HG02884 (cell line): ENCODE data around the gene RCAN2.
"Not testable (repeated sequence)": the region's sequence is repeated elsewhere in the genome, so short reads cannot be mapped to it uniquely, and the experiment has no call there.

Experiments used
- ATAC-seq: cut with Tn5 transposase; IDR thresholded peaks from one replicate; pipeline ENCODE4 v1.9.1; 2021; ENCODE audit warnings: mild to moderate bottlenecking, moderate library complexity; ENCODE audit not compliant: unreplicated experiment

RCAN2 gene

DNA sequence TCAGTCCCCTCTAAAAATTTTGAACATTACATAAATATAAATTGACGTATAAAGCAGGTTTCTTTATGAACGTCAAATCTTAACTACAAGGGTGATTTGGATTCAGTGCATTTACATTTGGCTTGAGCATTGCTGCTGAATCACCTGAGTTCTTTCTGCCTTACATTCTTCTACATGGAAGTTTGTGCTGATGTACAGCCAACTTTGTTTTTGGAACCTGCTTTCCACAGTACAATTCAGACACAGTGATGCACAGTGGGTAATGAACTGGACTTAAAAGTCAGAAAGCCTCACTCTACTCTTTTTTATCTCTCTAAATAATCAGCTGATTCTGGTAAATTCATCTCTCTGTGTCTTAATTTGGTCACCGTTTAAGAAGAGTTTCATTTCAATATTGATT lies 47.6 kb downstream of the RCAN2 start:
- ATAC-seq = no peak

DNA sequence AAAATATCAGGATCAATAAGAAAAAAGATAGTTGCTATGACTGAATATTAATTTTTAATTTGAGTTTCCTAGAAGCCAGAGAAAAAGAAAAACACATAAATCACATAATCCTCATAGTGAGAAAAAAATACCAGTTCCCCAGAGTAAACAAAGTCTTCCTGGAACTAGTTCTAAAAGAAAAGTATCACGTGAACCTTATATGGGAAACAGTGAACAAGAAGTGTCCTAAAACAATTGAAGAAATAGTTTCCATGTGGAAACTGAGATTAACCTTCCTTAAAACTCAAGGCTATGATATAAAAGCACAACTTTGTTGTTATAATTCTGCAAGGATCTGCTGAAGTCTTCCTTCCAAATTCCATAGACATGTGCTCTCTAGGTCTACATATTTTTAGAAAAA lies 50.6 kb downstream of the RCAN2 start:
- no peak for ATAC-seq

DNA sequence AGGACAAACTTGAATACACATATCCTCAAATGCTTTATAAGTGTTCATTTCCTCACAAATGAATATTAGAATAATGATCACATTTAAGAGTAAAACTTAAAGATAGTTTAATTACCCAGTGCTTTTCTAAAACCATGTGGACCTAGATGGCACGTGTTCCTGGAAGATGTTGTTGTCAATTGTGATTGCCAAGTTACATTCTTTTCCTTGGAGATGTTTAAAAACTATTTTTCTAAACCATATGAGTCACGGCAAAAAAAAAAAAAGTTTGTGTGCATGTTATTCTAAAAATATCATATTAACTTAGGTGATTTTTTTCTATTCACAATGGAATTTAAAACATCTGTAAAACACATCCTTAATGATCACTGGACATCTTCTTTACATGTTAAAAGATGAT lies 51.1 kb downstream of the RCAN2 start:
- ATAC-seq = no peak

DNA sequence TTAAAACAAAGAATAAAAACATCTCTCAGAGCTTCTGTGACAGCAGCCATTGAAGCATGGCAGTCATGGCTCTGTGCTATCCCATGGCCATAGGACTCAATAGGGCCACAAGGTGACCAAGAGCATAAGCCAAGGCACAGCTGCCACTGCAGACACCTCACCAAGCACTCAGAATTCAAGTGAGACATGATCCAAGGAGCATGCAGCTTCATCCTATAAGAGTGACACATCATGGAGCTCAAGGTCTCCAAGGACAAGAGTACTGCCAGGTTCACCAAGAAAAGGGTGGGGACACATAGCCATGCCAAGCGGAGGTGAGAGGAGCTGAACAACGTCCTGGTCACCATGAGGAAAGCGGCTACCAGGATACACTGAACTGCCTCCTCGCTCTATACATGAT lies 53.0 kb downstream of the RCAN2 start:
- ATAC-seq = no peak

DNA sequence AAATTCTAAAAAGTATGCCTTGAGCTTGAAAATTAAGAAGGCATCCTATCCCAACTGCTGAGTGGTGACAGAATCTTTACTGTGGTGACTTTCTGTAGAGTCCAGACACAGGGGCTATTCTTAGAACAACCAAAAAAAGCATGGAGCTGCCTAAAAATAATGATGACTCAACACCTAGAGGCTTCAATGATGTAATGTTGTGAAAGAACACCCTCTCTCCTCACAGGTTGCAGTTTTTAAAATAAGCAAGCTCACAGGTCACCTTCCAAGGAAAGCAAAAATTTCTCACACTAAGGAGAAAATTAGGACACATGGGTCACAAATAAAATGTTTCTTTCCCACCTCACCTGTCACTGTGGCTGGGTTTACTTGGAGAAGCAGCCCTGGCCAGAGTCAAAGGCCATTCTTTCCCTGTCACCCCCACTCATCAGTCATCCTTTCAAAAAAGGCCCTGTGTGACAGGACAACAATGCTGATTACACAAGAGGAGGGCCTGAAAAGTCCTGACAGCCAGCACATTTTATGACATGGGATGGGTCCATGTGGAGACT lies 53.5 kb downstream of the RCAN2 start:
- no peak for ATAC-seq

DNA sequence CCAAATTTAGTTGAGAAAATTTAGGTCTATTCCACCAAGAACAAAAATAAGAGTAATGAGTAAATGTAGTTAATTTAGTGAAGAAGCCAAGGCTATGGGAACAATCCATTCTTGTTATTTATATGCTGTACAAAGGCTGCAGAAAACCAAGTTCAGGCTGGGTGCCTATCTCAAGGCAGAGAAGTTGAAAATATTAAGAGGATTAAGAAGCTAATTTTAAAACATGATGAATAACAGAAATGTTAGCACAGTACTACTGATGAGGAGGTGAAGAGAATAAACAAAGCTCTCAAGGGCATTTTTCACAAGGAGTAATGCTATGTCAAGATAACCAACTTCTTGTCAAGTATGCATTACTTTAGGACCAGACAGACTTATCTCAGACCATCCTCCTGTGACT lies 68.6 kb downstream of the RCAN2 start:
- no peak for ATAC-seq

DNA sequence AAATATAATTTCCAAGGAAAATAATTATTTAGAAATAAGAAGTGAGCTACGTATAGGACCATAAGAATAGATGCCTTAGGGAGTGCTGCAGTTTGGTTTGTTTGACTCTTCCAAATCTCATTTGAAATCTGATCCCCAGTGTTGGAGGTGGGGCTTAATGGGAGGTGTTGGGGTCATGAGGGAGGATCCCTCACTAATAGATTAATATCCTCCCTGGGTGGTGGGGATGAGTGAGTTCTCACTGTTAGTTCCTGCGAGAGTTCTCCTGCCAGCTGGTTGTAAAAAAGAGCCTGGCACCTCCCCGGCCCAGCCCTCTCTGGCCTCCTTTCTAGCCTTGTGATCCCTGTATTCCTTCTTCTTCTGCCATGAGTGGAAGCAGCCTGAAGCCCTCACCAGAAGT lies 69.3 kb downstream of the RCAN2 start:
- ATAC-seq = no peak

DNA sequence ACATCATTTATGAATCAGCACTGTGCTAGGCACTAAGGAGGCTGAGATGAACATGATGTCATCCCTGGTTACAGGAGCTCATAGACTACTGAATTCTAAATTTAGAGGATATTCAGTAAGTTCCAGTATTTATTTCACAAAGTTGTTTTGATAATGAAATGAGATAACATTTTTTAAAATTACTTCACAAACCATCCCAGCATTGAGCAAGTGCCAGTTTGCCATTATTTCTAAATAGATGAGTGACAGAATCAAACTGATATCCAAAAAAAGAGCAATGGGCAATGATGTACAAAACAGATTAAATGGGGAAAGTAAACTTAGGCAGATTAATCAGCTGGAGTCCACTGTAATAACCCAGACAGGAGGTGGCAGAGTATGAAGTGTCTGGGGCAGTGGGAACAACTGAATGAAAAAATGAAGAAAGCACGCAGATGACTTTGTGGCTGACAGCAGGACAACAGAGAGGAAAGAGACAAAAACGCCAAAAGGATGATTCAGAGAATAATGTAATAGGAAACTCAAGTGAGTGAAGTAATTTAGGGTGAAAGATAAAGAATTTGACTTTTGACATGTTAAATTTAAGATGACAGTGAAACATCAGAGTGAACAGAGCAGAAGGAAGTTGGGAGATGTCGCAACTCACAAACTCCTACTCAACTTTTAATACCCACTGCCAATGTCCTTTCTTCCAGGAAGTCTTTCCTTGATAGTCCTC lies 70.2 kb downstream of the RCAN2 start:
- no peak for ATAC-seq

DNA sequence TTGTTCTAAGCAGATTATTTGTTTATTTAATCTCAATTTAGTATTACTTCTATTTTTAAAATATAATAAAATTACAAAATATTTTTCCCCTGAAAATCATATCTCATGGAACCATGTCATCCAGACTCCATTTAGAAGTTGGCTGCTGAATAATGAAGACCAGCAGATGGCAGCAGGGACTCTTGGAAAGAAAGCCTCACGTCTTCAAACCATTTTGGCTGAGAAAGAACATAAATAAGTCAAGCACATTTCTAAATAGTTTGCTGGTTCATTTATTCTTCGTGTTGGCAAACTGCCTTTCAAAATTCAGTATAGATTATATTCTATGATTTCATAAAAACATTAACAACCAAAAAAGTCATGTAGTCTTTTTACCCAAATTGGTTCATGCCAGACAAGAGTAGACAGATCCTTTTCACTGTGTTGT lies 71.7 kb downstream of the RCAN2 start:
- no peak for ATAC-seq

DNA sequence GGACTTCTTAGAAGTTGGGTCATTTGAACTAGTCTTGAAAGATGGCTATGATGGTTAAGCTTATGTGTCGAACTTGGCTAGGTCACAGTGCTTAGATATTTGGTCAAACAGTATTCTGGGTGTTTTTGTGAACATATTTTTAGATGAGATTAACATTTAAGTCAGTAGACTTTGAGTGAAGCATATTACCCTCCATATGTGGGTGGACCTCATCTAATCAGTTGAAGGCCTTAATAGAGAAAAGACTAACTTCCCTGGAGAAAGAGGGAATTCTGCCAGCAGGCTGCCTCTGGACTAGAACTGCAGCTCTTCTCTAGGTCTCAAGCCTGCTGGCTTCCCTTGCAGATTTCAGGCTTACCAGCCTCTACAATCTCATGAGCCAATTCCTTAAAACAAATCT lies 76.9 kb downstream of the RCAN2 start:
- ATAC-seq = no peak

DNA sequence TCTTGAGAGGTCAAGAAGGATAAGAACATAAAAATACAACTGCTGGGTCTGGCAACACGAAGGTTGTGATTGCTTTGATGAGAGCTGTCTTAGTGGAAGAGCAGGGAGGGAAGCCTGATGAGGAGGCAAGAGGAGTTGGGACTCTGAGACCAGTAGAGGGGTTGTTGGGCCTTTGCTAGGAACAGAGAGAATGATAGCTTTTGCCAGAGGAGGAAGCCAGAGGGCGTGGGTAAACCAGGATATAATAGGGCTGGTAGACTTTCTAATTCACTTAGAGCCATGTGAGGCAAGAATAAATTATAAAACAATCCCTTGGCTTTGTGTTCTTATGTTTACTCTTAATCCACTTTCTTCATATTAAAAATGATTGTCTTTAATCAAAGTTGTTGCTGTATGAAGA lies 78.6 kb downstream of the RCAN2 start:
- ATAC-seq = no peak

DNA sequence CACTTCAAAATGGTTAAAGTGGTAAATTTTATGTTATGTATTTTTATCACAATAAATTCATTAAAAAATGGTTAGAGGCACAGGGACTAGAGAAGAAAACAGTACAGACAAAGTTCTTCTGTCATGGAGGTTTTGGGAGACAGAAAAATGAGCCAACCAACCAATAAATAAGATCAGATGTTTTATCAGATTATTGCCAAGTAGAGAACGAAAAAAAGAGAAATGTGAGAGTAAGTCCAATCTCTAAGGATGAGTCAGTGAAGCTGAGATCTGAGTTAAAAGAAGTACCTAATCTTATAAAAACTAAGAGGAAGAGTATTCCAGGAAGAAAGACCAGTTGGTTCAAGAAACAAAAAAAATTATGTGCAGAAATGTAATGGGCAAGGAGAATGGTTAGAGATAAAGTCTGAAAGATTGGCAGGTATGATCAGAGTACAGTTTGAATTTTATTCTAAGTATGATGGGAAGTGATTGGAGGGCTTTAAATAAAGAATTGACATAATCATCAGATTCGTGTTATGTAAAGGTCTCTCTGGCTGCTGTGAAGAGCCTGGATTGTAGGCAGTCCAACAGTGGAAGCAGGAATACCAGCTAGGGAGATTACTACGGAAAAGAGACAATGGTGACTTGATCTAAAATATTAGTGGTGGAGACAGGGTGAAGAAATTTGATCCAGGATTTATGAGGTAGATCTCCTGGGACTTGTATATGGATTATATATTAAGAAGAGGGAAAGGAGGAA lies 79.6 kb downstream of the RCAN2 start:
- ATAC-seq = no peak

DNA sequence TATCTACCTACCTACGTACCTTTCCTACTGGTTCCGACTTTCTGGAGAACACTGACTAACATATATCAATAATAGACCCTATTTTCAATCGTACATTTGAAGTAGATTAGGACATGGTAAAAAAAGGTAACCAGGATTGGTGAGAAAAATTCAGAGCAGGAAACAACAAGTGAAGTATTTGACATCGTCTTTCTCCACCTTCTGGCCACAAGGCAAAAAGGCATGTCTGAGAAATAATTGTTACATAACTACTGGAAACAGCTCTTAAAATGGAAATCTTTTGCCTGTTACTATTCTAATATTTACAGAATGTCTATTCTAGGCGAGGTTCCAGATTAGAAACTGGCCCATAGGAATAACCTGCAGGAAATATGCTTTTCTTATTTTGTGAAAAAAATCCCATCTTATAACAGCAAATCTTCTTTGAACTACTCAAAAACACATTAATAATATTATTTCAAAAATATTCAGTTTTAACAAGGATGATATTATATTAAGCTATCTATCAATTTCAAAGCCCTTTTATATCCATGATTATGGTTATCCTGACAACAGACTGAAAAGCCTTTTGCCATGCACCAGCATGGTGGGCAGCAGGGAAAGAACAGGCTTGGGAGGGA lies 80.8 kb downstream of the RCAN2 start:
- ATAC-seq = no peak

DNA sequence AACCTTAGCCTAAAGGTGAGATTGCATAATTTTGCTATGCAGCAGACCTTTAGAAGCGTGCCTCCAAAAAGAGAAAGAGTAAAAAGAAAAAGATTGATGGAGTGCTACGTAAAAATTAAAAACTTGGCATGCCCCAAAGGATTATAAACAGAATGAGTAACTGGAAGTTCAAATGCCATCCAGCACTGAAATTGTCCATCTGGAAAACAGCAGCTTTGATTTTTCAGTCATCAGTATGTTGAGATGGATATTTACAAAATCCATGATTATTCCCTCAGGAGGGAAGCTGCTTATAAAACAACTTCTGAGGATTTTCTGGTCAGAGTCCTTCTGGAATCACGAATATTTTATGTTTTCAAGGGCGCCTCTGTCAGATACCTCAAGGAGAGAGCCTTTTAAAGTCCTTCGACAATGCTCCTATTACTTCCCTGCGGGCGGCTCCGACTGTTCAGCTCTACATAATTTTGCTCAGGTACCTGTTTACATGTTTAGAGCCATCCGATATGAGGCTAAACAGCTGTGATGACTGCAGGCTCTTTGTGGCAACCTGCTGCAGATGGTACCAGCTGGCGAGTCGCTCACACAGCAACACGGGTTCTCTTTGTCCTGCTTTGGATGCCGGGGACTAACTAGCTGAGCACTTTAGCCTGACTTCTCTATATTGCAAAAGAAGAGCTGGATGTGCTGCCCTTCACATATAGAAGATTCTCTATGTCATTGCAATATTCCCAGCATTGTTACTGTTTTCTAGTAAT lies 83.3 kb downstream of the RCAN2 start:
- ATAC-seq = no peak

DNA sequence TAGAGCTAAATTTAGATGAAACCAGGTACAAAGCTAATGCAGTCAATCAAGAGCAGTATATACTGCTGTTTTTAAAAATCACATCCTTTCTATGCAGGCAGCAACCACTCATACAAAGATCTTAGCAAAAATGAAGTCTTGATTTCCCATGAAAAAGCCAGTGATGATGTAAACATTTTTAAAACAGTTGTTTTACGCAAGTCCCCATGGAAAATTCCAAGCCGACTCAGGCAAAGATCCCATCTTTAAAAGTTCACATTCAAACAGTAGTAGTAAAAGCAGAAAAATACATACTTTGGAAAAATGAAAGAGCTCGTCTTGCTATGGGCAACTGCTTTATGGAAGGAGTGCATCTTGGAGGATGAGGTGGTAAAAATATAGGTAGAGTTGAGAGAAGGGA lies 84.0 kb downstream of the RCAN2 start:
- no peak for ATAC-seq

DNA sequence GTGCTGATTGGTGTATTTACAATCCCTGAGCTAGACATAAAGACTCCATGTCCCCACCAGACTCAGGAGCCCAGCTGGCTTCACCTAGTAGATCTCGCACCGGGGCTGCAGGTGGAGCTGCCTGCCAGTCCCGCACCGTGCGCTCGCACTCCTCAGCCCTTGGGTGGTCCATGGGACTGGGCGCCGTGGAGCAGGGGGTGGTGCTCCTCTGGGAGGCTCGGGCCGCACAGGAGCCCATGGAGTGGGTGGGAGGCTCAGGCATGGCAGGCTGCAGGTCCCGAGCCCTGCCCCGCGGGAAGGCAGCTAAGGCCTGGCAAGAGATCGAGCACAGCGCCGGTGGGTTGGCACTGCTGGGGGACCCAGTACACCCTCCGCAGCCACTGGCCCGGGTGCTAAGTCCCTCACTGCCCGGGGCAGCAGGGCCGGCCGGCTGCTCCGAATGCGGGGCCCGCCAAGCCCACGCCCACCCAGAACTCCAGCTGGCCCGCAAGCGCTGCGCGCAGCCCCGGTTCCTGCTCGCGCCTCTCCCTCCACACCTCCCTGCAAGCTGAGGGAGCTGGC lies 85.5 kb downstream of the RCAN2 start:
- ATAC-seq = not testable (repeated sequence)

DNA sequence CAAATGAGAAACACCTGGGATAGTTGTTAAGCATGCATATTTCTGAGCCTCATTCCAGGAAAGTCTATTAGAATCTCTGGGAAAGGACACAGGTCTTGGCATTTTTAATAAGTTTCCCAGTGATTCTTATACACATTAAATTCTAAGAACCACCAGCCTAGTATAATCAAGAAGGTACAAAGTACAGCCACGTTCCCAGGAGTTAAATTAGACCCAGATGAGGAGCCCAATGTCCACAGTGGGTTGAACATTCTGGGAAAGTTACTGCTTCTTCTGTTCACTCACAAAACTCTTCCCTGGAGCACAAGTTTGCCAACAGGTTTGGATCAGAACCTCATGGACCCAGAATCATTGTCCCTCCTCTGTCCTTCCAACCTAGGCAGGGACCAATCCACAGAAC lies 90.4 kb downstream of the RCAN2 start:
- no peak for ATAC-seq

DNA sequence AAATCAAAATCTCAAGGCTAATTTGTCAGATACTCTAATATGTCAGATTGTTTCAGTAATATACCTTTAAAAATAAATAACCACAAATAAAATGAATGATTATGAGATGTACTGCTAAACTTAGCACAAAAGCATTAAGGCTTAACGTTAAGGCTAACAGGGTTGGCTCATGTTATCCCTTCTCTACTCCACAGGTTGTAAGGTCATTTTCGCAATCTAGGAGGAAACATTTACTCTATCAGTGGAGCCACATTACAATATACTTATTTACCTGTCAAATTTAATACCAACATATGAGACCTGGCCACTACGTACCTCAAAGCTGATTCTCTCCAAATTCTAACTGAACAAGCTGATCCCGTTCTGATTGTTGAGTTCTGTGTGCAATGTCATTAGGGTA lies 95.7 kb downstream of the RCAN2 start:
- no peak for ATAC-seq

DNA sequence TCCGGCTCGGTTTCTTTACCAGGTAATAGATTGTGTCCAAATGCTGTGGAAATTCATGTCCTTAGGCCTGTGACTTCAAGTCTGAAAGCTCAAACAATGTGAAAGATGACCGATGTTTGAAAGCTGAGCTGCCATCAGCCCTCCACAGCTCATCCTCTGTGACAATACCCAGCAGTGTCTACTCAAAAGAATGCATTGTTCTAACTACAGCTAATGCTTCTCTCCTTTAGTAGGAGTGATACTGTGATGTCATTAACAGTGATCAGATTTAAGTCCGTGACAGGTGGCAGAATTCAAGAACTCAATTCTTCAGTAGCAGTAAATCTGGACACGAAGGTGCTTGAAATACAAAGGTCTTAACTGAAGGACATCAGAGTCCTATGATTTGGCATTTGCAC lies 97.3 kb downstream of the RCAN2 start:
- no peak for ATAC-seq

DNA sequence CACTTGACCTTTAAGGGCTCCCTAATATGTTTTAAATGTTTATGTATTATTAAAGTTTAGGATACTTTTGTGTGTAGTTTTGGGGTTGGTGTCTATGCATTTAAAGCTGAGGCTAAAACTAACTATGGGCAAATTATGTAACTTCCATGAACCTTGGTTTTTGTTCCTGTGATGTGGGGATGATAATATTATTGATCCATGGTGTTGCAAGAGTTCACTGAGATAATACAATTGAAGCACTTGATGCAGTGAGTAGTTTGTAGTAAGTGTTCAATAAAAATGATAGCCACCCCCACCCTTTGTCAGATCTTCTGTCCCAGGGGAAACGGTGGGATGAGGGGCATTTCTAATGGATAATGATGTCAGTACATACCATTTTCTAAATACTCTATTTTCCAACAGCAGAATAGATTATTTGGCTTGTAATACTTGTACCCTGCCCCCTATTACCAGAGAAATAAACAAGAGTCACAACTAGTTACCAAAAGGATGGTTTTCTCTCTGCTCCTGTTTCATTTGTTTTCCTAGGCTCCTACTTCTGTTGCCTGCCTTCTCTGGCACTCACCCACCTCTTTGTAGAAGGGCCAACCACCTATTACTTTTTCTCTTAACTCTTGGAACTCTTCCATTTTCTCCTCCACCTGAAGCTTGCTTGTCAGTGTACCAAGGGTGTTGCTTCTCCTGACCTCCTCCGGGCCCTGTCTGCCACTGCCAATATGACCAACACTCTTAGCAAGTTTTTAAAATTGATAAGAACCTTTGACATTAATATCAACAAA lies 97.9 kb downstream of the RCAN2 start:
- no peak for ATAC-seq
